WTC11 (cell line): ENCODE measurements around the gene CFAP92. TPM values are rescaled to one million over a fixed set of nuclear protein-coding genes. Genes with fewer than 3 reads are reported as not detected.

ENCODE experiments used
- CBFB ChIP-seq: sonication (generic); formaldehyde crosslinking; IDR thresholded peaks from 2 replicates; pipeline ENCODE4 v1.8.1; 2022; ENCODE audit warnings: mild to moderate bottlenecking, low read depth, missing genetic modification reagents
- ELF4 ChIP-seq: sonication (generic); formaldehyde crosslinking; IDR thresholded peaks from 2 replicates; pipeline ENCODE4 v1.8.1; 2022; ENCODE audit warnings: low read depth, mild to moderate bottlenecking, moderate library complexity, missing genetic modification reagents
- ETV6 ChIP-seq: sonication (generic); formaldehyde crosslinking; IDR thresholded peaks from 2 replicates; pipeline ENCODE4 v1.8.1; 2022; ENCODE audit warnings: mild to moderate bottlenecking, missing genetic modification reagents
- GABPB1 ChIP-seq: sonication (generic); formaldehyde crosslinking; IDR thresholded peaks from 2 replicates; pipeline ENCODE4 v1.8.1; 2023; ENCODE audit warnings: mild to moderate bottlenecking, missing genetic modification reagents
- KAT7 ChIP-seq: sonication (generic); formaldehyde crosslinking; IDR thresholded peaks from 2 replicates; pipeline ENCODE4 v1.8.1; 2023; ENCODE audit warnings: missing genetic modification reagents, mild to moderate bottlenecking, borderline replicate concordance
- MXD4 ChIP-seq: fragments of 250-450 bp; sonication (Bioruptor Pico); IDR thresholded peaks from 2 replicates; pipeline ENCODE4 v1.8.0; 2021; ENCODE audit warnings: mild to moderate bottlenecking, moderate library complexity, borderline replicate concordance
- NFATC4 ChIP-seq: fragments of 250-450 bp; sonication (Bioruptor Pico); IDR thresholded peaks from 2 replicates; pipeline ENCODE4 v1.9.0; 2021; ENCODE audit warnings: mild to moderate bottlenecking
- NFE2L1 ChIP-seq: sonication (generic); formaldehyde crosslinking; IDR thresholded peaks from 2 replicates; pipeline ENCODE4 v1.8.1; 2023; ENCODE audit warnings: missing genetic modification reagents
- NR1H2 ChIP-seq: sonication (generic); formaldehyde crosslinking; IDR thresholded peaks from 2 replicates; pipeline ENCODE4 v1.9.0; 2021; ENCODE audit warnings: mild to moderate bottlenecking, moderate library complexity, missing genetic modification reagents
- NR2C2 ChIP-seq: sonication (generic); formaldehyde crosslinking; IDR thresholded peaks from 2 replicates; pipeline ENCODE4 v1.8.0; 2022; ENCODE audit warnings: mild to moderate bottlenecking, missing genetic modification reagents
- NR3C1 ChIP-seq: sonication (generic); formaldehyde crosslinking; conservative IDR thresholded peaks from 2 replicates; pipeline ENCODE4 v1.8.1; 2023; ENCODE audit warnings: low read depth, mild to moderate bottlenecking, missing genetic modification reagents
- RELA ChIP-seq: sonication (generic); formaldehyde crosslinking; IDR thresholded peaks from 2 replicates; pipeline ENCODE4 v1.8.1; 2022; ENCODE audit warnings: missing genetic modification reagents, mild to moderate bottlenecking, borderline replicate concordance
- TCF7 ChIP-seq: sonication (generic); formaldehyde crosslinking; IDR thresholded peaks from 2 replicates; pipeline ENCODE4 v1.8.0; 2022; ENCODE audit warnings: mild to moderate bottlenecking, low read depth, missing genetic modification reagents, moderate library complexity
- ZNF138 ChIP-seq: sonication (generic); formaldehyde crosslinking; conservative IDR thresholded peaks from 2 replicates; pipeline ENCODE4 v1.8.1; 2022; ENCODE audit warnings: mild to moderate bottlenecking, moderate library complexity, missing genetic modification reagents
- ZNF263 ChIP-seq: sonication (generic); formaldehyde crosslinking; IDR thresholded peaks from 2 replicates; pipeline ENCODE4 v1.8.1; 2022; ENCODE audit warnings: low read depth, mild to moderate bottlenecking, moderate library complexity, missing genetic modification reagents
- total RNA-seq: library from RNA; stranded (reverse); gene quantifications from 3 replicates; pipeline ENCODE4 v1.2.3, GENCODE V29; 2021
- TF ChIP-seq, protein P1 (sequence below): fragments of 250-450 bp; sonication (Bioruptor Pico); IDR thresholded peaks from 2 replicates; pipeline ENCODE4 v1.8.0; 2021; ENCODE audit warnings: mild to moderate bottlenecking
- TF ChIP-seq, protein P2 (sequence below): sonication (generic); formaldehyde crosslinking; IDR thresholded peaks from 2 replicates; pipeline ENCODE4 v1.8.1; 2022; ENCODE audit warnings: low read depth, mild to moderate bottlenecking, moderate library complexity, missing genetic modification reagents, borderline replicate concordance
- TF ChIP-seq, protein P3 (sequence below): fragments of 200-600 bp; IDR thresholded peaks from 2 replicates; pipeline ENCODE4 v1.8.0; 2022; ENCODE audit warnings: antibody characterized with exemption
- TF ChIP-seq, protein P4 (sequence below): sonication (generic); formaldehyde crosslinking; IDR thresholded peaks from 2 replicates; pipeline ENCODE4 v1.8.0; 2023; ENCODE audit warnings: missing genetic modification reagents
- TF ChIP-seq, protein P5 (sequence below): sonication (generic); formaldehyde crosslinking; IDR thresholded peaks from 2 replicates; pipeline ENCODE4 v1.8.1; 2023; ENCODE audit warnings: mild to moderate bottlenecking, missing genetic modification reagents, moderate library complexity
- TF ChIP-seq, protein P6 (sequence below): sonication (generic); formaldehyde crosslinking; conservative IDR thresholded peaks from 2 replicates; pipeline ENCODE4 v1.8.1; 2023; ENCODE audit warnings: mild to moderate bottlenecking, low read depth, missing genetic modification reagents, moderate library complexity
- TF ChIP-seq, protein P7 (sequence below): sonication (generic); formaldehyde crosslinking; IDR thresholded peaks from 2 replicates; pipeline ENCODE4 v1.8.1; 2022; ENCODE audit warnings: mild to moderate bottlenecking, missing genetic modification reagents, moderate library complexity, borderline replicate concordance
- TF ChIP-seq, protein P8 (sequence below): sonication (generic); formaldehyde crosslinking; IDR thresholded peaks from 2 replicates; pipeline ENCODE4 v1.8.0; 2022; ENCODE audit warnings: mild to moderate bottlenecking, missing genetic modification reagents
- TF ChIP-seq, protein P9 (sequence below): sonication (generic); formaldehyde crosslinking; conservative IDR thresholded peaks from 2 replicates; pipeline ENCODE4 v1.8.1; 2022; ENCODE audit warnings: mild to moderate bottlenecking, missing genetic modification reagents

CFAP92 gene
- total RNA-seq, 1 experiment from 2014 or later, result 2.9 TPM

DNA sequence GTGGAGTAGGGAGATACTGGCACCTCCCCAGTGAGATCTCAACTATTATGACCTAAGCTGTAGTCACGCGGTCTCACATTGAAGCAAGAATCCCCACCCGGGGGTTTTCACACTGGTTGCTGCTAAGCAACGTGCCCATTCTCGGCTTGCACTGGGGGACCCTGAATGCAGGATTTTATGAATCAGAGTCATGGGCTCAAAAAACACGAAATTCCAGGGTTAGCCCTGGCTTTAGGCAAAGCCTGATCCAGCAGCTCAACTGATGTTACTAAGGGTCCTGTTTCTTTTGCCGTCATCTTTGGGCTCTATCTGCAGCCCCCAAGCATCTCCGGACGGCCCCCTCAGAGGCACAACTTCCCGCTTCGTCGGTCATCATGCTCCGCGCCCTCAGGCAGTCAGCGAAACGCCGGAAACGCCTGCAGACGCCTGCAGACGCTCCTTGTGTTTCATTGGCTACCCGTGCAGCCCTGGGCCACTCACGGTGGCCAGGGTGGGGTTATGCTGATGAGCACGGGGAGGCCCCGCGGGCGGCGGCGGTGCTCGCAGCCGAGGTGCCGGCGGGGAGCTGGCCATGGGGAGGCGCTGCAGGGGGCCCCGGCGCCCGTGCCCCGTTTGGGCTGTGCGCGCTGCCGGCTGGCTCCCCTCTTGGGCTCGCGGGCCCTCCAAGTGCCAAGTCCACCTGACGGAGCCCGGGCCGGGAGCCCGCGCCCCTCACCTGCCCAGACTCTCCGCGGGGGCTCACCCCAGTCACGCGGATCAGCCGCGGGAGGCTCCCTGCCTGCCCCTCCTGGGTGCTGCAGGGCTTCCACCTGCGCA is 33.1 kb upstream of the CFAP92 start (continued):
- TF ChIP-seq, protein P1, sequence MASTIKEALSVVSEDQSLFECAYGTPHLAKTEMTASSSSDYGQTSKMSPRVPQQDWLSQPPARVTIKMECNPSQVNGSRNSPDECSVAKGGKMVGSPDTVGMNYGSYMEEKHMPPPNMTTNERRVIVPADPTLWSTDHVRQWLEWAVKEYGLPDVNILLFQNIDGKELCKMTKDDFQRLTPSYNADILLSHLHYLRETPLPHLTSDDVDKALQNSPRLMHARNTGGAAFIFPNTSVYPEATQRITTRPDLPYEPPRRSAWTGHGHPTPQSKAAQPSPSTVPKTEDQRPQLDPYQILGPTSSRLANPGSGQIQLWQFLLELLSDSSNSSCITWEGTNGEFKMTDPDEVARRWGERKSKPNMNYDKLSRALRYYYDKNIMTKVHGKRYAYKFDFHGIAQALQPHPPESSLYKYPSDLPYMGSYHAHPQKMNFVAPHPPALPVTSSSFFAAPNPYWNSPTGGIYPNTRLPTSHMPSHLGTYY (CRISPR knock-in tag), result no peak
- TF ChIP-seq NR3C1 (CRISPR knock-in tag) (peak; percentile 90; the same call in 1 of the 2 replicates), ELF4 (CRISPR knock-in tag) (peak; percentile 87; the same call in 1 of the 2 replicates), NFE2L1 (CRISPR knock-in tag) (peak; percentile 71; the same call in 1 of the 2 replicates), MXD4 (CRISPR knock-in tag) (no peak), CBFB (CRISPR knock-in tag) (peak; percentile 95), ETV6 (peak; percentile 98), ZNF138 (peak; percentile 96), KAT7 (CRISPR knock-in tag) (0 out of 2 replicates have a peak, but pooled peaks have one; percentile 35), NR1H2 (CRISPR knock-in tag) (peak; percentile 70; the same call in 1 of the 2 replicates), NR2C2 (CRISPR knock-in tag) (peak; percentile 80), RELA (CRISPR knock-in tag) (peak; percentile 91), TCF7 (CRISPR knock-in tag) (no peak), ZNF263 (CRISPR knock-in tag) (peak; percentile 67), NFATC4 (CRISPR knock-in tag) (no peak), GABPB1 (CRISPR knock-in tag) (peak; percentile 48; the same call in 1 of the 2 replicates)
- TF ChIP-seq, protein P2, sequence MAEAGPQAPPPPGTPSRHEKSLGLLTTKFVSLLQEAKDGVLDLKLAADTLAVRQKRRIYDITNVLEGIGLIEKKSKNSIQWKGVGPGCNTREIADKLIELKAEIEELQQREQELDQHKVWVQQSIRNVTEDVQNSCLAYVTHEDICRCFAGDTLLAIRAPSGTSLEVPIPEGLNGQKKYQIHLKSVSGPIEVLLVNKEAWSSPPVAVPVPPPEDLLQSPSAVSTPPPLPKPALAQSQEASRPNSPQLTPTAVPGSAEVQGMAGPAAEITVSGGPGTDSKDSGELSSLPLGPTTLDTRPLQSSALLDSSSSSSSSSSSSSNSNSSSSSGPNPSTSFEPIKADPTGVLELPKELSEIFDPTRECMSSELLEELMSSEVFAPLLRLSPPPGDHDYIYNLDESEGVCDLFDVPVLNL, result no peak
- TF ChIP-seq, protein P3, sequence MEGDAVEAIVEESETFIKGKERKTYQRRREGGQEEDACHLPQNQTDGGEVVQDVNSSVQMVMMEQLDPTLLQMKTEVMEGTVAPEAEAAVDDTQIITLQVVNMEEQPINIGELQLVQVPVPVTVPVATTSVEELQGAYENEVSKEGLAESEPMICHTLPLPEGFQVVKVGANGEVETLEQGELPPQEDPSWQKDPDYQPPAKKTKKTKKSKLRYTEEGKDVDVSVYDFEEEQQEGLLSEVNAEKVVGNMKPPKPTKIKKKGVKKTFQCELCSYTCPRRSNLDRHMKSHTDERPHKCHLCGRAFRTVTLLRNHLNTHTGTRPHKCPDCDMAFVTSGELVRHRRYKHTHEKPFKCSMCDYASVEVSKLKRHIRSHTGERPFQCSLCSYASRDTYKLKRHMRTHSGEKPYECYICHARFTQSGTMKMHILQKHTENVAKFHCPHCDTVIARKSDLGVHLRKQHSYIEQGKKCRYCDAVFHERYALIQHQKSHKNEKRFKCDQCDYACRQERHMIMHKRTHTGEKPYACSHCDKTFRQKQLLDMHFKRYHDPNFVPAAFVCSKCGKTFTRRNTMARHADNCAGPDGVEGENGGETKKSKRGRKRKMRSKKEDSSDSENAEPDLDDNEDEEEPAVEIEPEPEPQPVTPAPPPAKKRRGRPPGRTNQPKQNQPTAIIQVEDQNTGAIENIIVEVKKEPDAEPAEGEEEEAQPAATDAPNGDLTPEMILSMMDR, result no peak
- TF ChIP-seq, protein P4, sequence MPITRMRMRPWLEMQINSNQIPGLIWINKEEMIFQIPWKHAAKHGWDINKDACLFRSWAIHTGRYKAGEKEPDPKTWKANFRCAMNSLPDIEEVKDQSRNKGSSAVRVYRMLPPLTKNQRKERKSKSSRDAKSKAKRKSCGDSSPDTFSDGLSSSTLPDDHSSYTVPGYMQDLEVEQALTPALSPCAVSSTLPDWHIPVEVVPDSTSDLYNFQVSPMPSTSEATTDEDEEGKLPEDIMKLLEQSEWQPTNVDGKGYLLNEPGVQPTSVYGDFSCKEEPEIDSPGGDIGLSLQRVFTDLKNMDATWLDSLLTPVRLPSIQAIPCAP (CRISPR knock-in tag), result no peak; the same call in 1 of the 2 replicates
- TF ChIP-seq, protein P5, sequence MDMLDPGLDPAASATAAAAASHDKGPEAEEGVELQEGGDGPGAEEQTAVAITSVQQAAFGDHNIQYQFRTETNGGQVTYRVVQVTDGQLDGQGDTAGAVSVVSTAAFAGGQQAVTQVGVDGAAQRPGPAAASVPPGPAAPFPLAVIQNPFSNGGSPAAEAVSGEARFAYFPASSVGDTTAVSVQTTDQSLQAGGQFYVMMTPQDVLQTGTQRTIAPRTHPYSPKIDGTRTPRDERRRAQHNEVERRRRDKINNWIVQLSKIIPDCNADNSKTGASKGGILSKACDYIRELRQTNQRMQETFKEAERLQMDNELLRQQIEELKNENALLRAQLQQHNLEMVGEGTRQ (CRISPR knock-in tag), result peak; percentile 36; the same call in 1 of the 2 replicates
- TF ChIP-seq, protein P6, sequence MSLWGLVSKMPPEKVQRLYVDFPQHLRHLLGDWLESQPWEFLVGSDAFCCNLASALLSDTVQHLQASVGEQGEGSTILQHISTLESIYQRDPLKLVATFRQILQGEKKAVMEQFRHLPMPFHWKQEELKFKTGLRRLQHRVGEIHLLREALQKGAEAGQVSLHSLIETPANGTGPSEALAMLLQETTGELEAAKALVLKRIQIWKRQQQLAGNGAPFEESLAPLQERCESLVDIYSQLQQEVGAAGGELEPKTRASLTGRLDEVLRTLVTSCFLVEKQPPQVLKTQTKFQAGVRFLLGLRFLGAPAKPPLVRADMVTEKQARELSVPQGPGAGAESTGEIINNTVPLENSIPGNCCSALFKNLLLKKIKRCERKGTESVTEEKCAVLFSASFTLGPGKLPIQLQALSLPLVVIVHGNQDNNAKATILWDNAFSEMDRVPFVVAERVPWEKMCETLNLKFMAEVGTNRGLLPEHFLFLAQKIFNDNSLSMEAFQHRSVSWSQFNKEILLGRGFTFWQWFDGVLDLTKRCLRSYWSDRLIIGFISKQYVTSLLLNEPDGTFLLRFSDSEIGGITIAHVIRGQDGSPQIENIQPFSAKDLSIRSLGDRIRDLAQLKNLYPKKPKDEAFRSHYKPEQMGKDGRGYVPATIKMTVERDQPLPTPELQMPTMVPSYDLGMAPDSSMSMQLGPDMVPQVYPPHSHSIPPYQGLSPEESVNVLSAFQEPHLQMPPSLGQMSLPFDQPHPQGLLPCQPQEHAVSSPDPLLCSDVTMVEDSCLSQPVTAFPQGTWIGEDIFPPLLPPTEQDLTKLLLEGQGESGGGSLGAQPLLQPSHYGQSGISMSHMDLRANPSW (CRISPR knock-in tag), result no peak
- TF ChIP-seq, protein P7, sequence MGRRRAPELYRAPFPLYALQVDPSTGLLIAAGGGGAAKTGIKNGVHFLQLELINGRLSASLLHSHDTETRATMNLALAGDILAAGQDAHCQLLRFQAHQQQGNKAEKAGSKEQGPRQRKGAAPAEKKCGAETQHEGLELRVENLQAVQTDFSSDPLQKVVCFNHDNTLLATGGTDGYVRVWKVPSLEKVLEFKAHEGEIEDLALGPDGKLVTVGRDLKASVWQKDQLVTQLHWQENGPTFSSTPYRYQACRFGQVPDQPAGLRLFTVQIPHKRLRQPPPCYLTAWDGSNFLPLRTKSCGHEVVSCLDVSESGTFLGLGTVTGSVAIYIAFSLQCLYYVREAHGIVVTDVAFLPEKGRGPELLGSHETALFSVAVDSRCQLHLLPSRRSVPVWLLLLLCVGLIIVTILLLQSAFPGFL (CRISPR knock-in tag), result peak; percentile 63; the same call in 1 of the 2 replicates
- TF ChIP-seq, protein P8, sequence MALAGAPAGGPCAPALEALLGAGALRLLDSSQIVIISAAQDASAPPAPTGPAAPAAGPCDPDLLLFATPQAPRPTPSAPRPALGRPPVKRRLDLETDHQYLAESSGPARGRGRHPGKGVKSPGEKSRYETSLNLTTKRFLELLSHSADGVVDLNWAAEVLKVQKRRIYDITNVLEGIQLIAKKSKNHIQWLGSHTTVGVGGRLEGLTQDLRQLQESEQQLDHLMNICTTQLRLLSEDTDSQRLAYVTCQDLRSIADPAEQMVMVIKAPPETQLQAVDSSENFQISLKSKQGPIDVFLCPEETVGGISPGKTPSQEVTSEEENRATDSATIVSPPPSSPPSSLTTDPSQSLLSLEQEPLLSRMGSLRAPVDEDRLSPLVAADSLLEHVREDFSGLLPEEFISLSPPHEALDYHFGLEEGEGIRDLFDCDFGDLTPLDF (CRISPR knock-in tag), result peak; percentile 97
- TF ChIP-seq, protein P9, sequence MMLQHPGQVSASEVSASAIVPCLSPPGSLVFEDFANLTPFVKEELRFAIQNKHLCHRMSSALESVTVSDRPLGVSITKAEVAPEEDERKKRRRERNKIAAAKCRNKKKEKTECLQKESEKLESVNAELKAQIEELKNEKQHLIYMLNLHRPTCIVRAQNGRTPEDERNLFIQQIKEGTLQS (CRISPR knock-in tag), result no peak
